ENCODE measurements around the gene DDX60.
"Not testable (repeated sequence)": the region's sequence is repeated elsewhere in the genome, so short reads cannot be mapped to it uniquely, and the experiment has no call there.

- not testable (repeated sequence) for TF ChIP-seq CTCF (tag by site-specific recombination; IDR thresholded peaks at IDR 0.05); PRDM10 (tag by site-specific recombination; IDR thresholded peaks at IDR 0.05); ZBTB26 (tag by site-specific recombination; optimal IDR thresholded peaks at IDR 0.05); RBAK (tag by site-specific recombination; IDR thresholded peaks at IDR 0.05); PRDM1 (tag by site-specific recombination; IDR thresholded peaks at IDR 0.05); YY1 (tag by site-specific recombination; IDR thresholded peaks at IDR 0.05); ZNF747 (tag by site-specific recombination; IDR thresholded peaks at IDR 0.05); REST (tag by site-specific recombination; IDR thresholded peaks at IDR 0.05); ZNF266 (tag by site-specific recombination; IDR thresholded peaks at IDR 0.05; ENCODE audit: low read depth); ZNF366 (tag by site-specific recombination; conservative IDR thresholded peaks at IDR 0.05); YY2 (tag by site-specific recombination; IDR thresholded peaks at IDR 0.05); ZNF529 (tag by site-specific recombination; IDR thresholded peaks at IDR 0.05; ENCODE audit: insufficient replicate concordance); ZNF214 (tag by site-specific recombination; IDR thresholded peaks at IDR 0.05; ENCODE audit: borderline replicate concordance); ZNF23 (tag by site-specific recombination; IDR thresholded peaks at IDR 0.05; ENCODE audit: borderline replicate concordance)
These were observed 105.0 kb downstream of the DDX60 start for GRCh38 chr4:168213511-168213910.
